Activated CD8-positive, alpha-beta memory T cell treated with anti-CD3 and anti-CD28 coated beads for 48 hours (primary cell): ENCODE data around the gene CPSF4.

Source experiments
- DNase-seq, 3 experiments: peaks; one replicate each; pipeline ENCODE4 v3.0.0-alpha.2; 2020; ENCODE audit warnings: low read depth in 2 of 3, low spot score in 2 of 3

Gene CPSF4

GRCh38 chr7:99438573-99439480 is at the start of gene CPSF4, which contains the start of gene PTCD1:
TSS of gene CPSF4 (plus strand) at chr7:99438943. CDS start at chr7:99439083, 140 bp downstream.
TSS of gene PTCD1 (minus strand) at chr7:99438798. CDS start at chr7:99435242, 3,556 bp downstream.
- peak; percentile 85 to 91 (median 89) for DNase-seq

- DNase-seq = no peak
These were observed 49.0 kb upstream of the CPSF4 start for GRCh38 chr7:99389772-99390171.

- DNase-seq = no peak
These were observed 47.7 kb upstream of the CPSF4 start for GRCh38 chr7:99390941-99391602.

GRCh38 chr7:99392046-99392445 is 46.7 kb upstream of the CPSF4 start:
- DNase-seq = no peak

GRCh38 chr7:99392659-99393354 is 45.9 kb upstream of the CPSF4 start:
- DNase-seq = peak; percentile 44 to 62 (median 51)

- no peak for DNase-seq
These were observed 45.2 kb upstream of the CPSF4 start for GRCh38 chr7:99393355-99394187.

GRCh38 chr7:99394188-99394502 is 44.6 kb upstream of the CPSF4 start:
- DNase-seq = no peak

- no peak for DNase-seq
These were observed 43.0 kb upstream of the CPSF4 start for GRCh38 chr7:99395616-99396327.

GRCh38 chr7:99396418-99397296 is 42.1 kb upstream of the CPSF4 start:
- no peak for DNase-seq

- no peak for DNase-seq
These were observed 41.3 kb upstream of the CPSF4 start for GRCh38 chr7:99397297-99397983.

GRCh38 chr7:99398891-99399445 is 39.8 kb upstream of the CPSF4 start:
- no peak for DNase-seq

- no peak for DNase-seq
These were observed 39.1 kb upstream of the CPSF4 start for GRCh38 chr7:99399597-99399996.

- DNase-seq = no peak
These were observed 35.9 kb upstream of the CPSF4 start for GRCh38 chr7:99402854-99403253.

- no peak for DNase-seq
These were observed 35.0 kb upstream of the CPSF4 start for GRCh38 chr7:99403764-99404163.

- no peak for DNase-seq
These were observed 34.3 kb upstream of the CPSF4 start for GRCh38 chr7:99404235-99404976.

GRCh38 chr7:99404977-99405320 is 33.8 kb upstream of the CPSF4 start:
- no peak for DNase-seq

GRCh38 chr7:99406557-99406956 is 32.2 kb upstream of the CPSF4 start:
- DNase-seq = no peak

- no peak for DNase-seq
These were observed 30.8 kb upstream of the CPSF4 start for GRCh38 chr7:99407872-99408378.
